GM23248 (cell line): ENCODE measurements around the gene APBA2.

Experiments used
- EZH2 ChIP-seq: fragments of 200-600 bp; sonication (generic); IDR thresholded peaks from 2 replicates; pipeline ENCODE4 v1.6.1; 2018; ENCODE audit warnings: antibody characterized with exemption, mild to moderate bottlenecking; ENCODE audit not compliant: insufficient read depth, poor library complexity, severe bottlenecking
- EZH2phosphoT487 ChIP-seq: fragments of 200-600 bp; sonication (generic); IDR thresholded peaks from 2 replicates; pipeline ENCODE4 v1.6.1; 2018; ENCODE audit warnings: antibody characterized with exemption, moderate library complexity, mild to moderate bottlenecking, low read depth; ENCODE audit not compliant: insufficient read depth

- TF ChIP-seq EZH2 (no peak), EZH2phosphoT487 (no peak)
Measured at GRCh38 chr15:29122506-29122905, 236.7 kb downstream of the APBA2 start.
